DOHH2 (cell line): ENCODE results near the gene GRXCR1.

Source experiments
- H3F3A ChIP-seq: fragments of 200-600 bp; sonication (generic), shearing (Covaris generic); 2 replicates; pipeline ENCODE4 v1.6.0; 2016; ENCODE audit warnings: antibody characterized with exemption, mild to moderate bottlenecking; ENCODE audit not compliant: control insufficient read depth, insufficient read depth
- H3K27ac ChIP-seq: fragments of 200-600 bp; sonication (generic); 2 replicates; pipeline ENCODE4 v1.5.1; 2014; ENCODE audit warnings: low read depth, mild to moderate bottlenecking, low read length, moderate library complexity
- H3K27me3 ChIP-seq: fragments of 200-600 bp; sonication (generic); 2 replicates; pipeline ENCODE4 v1.6.1; 2014; ENCODE audit warnings: mild to moderate bottlenecking, low read length, mixed read lengths; ENCODE audit not compliant: control insufficient read depth
- H3K36me3 ChIP-seq: fragments of 200-600 bp; sonication (generic); 2 replicates; pipeline ENCODE4 v1.6.1; 2014; ENCODE audit warnings: mild to moderate bottlenecking, low read length, moderate library complexity, mixed read lengths; ENCODE audit not compliant: control insufficient read depth
- H3K4me1 ChIP-seq: fragments of 200-600 bp; sonication (generic); 2 replicates; pipeline ENCODE4 v1.6.1; 2014; ENCODE audit warnings: mild to moderate bottlenecking, low read length, mixed read lengths; ENCODE audit not compliant: control insufficient read depth
- H3K4me2 ChIP-seq: fragments of 200-600 bp; sonication (generic); 2 replicates; pipeline ENCODE4 v1.6.0; 2014; ENCODE audit warnings: mild to moderate bottlenecking, low read length, moderate library complexity
- H3K4me3 ChIP-seq: fragments of 200-600 bp; sonication (generic); 2 replicates; pipeline ENCODE4 v1.5.1; 2014; ENCODE audit warnings: mild to moderate bottlenecking, low read length, mixed read lengths
- H3K79me2 ChIP-seq: fragments of 200-600 bp; sonication (generic); 2 replicates; pipeline ENCODE4 v1.6.1; 2014; ENCODE audit warnings: mild to moderate bottlenecking, low read length, mixed read lengths; ENCODE audit not compliant: control insufficient read depth
- H3K9me2 ChIP-seq: fragments of 200-600 bp; sonication (generic); replicated peaks from 2 replicates; pipeline ENCODE4 v1.6.1; 2014; ENCODE audit warnings: mild to moderate bottlenecking, low read length, mixed read lengths; ENCODE audit not compliant: control insufficient read depth
- H3K9me3 ChIP-seq: fragments of 200-600 bp; sonication (generic); 2 replicates; pipeline ENCODE4 v1.6.1; 2014; ENCODE audit warnings: antibody characterized with exemption, low read length, mixed read lengths; ENCODE audit not compliant: control insufficient read depth, insufficient read depth
- H4K20me1 ChIP-seq: fragments of 200-600 bp; sonication (generic); 2 replicates; pipeline ENCODE4 v1.6.0; 2014; ENCODE audit warnings: low read depth, mild to moderate bottlenecking, antibody characterized with exemption, low read length, moderate library complexity; ENCODE audit not compliant: control insufficient read depth, insufficient read depth
- EZH2phosphoT487 ChIP-seq: fragments of 200-600 bp; sonication (generic); IDR thresholded peaks from 2 replicates; pipeline ENCODE4 v1.6.1; 2017; ENCODE audit warnings: borderline replicate concordance, mild to moderate bottlenecking, antibody characterized with exemption, low read length, moderate library complexity, mixed read lengths
- TF ChIP-seq, protein P1 (sequence below): fragments of 200-600 bp; sonication (generic); IDR thresholded peaks from one replicate; pipeline ENCODE4 v1.5.1; 2014; ENCODE audit warnings: antibody characterized with exemption, mild to moderate bottlenecking, low read depth, low read length; ENCODE audit not compliant: poor library complexity, severe bottlenecking

The GRXCR1 gene

DNA sequence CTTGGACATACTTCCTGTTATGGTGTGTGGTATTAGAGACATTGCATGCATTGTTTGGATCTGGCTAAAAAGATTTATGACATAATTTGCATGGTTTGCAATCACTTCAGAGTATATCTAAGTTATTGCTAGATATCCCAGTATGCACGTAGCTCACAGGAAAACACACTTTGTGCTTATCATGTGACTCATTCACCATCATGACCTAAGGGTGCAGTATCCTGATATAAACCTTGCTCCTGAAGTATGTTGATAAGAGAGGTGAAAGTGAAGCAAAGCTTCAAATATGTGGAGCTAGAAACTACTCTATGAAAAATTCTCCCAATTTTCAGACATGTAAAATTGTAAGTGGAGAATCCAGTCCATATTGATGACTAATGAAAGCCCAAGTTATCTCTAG, 46.9 kb upstream of the GRXCR1 start:
- Histone ChIP-seq H3K27me3 (no peaks in the 10 kb centered on the region), H3K79me2 (no peaks in the 10 kb centered on the region), H3K4me1 (no peaks in the 10 kb centered on the region), H3K4me2 (no peak overlapping the region), H3F3A (no peaks in the 10 kb centered on the region), H3K9me3 (peaks cover 4% of the 10 kb centered on the region; the same call in 1 of the 2 replicates), H3K36me3 (no peaks in the 10 kb centered on the region), H3K4me3 (no peak overlapping the region), H4K20me1 (no peaks in the 10 kb centered on the region), H3K27ac (no peak overlapping the region), H3K9me2 (no peaks in the 10 kb centered on the region)
- TF ChIP-seq, protein P1, sequence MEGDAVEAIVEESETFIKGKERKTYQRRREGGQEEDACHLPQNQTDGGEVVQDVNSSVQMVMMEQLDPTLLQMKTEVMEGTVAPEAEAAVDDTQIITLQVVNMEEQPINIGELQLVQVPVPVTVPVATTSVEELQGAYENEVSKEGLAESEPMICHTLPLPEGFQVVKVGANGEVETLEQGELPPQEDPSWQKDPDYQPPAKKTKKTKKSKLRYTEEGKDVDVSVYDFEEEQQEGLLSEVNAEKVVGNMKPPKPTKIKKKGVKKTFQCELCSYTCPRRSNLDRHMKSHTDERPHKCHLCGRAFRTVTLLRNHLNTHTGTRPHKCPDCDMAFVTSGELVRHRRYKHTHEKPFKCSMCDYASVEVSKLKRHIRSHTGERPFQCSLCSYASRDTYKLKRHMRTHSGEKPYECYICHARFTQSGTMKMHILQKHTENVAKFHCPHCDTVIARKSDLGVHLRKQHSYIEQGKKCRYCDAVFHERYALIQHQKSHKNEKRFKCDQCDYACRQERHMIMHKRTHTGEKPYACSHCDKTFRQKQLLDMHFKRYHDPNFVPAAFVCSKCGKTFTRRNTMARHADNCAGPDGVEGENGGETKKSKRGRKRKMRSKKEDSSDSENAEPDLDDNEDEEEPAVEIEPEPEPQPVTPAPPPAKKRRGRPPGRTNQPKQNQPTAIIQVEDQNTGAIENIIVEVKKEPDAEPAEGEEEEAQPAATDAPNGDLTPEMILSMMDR = no peak
- no peak for TF ChIP-seq EZH2phosphoT487

DNA sequence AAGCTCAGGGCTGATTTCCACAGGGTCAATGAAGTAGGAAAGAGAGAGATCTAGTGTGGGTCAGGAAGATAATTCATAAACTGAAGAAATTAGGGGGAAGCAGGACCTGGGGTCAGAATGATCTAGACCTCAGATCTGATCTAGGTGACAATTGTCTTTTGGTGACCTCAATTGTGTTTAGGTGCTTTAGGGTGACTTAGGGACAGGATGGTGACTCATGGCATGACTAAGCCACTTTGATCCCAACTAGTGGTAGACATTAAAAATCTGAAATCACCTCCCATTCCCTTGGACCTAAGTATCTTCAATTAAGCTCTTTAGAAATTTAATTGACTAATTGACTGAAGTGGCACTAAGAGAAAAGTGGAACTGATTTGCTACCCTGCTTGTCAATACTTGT, 36.7 kb upstream of the GRXCR1 start:
- no peaks in the 10 kb centered on the region for H3K9me2 ChIP-seq
- H3K27me3 ChIP-seq = no peaks in the 10 kb centered on the region
- no peaks in the 10 kb centered on the region for H3K9me3 ChIP-seq
- H3K4me3 ChIP-seq = no peak overlapping the region
- TF ChIP-seq, protein P1 = no peak
- no peak for TF ChIP-seq EZH2phosphoT487
- H3K4me2 ChIP-seq = no peak overlapping the region
- no peaks in the 10 kb centered on the region for H3K4me1 ChIP-seq
- no peak overlapping the region for H3K27ac ChIP-seq
- no peaks in the 10 kb centered on the region for H3K79me2 ChIP-seq
- no peaks in the 10 kb centered on the region for H4K20me1 ChIP-seq
- H3K36me3 ChIP-seq = no peaks in the 10 kb centered on the region
- H3F3A ChIP-seq = no peaks in the 10 kb centered on the region

DNA sequence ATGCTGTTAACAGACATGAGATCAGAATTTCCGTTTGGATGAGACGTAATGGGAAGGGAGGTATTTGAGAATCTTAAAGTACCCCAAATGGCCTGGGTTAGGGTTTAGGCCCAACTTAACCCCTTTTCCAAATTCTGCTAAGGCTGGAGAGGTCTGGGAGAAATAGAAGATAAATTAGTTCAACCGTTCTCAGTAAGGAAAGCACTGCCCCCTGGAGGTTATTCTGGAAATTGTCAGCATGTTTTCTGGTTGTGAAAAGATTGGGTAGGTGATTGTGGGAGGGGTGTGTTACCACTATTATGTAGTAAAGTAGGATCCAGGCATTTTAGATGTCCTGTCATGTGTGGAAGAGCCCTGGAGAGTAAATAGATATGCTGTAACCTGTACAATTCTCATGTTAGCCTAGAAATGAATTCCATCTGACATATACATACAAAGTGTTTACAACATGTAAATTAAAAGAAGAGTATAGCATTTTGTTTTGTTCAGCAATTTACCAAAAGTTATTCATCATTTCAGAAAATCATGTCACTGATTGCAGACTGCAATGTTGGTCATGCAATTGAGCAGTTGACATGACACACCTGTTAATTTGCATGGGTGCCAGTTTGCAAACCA, 26.8 kb upstream of the GRXCR1 start:
- H4K20me1 ChIP-seq = no peaks in the 10 kb centered on the region
- H3K36me3 ChIP-seq = no peaks in the 10 kb centered on the region
- no peaks in the 10 kb centered on the region for H3K4me1 ChIP-seq
- peaks cover 4% of the 10 kb centered on the region; the same call in 1 of the 2 replicates for H3K27me3 ChIP-seq
- H3K9me2 ChIP-seq = no peaks in the 10 kb centered on the region
- H3K4me3 ChIP-seq = no peak overlapping the region
- H3K79me2 ChIP-seq = no peaks in the 10 kb centered on the region
- H3K4me2 ChIP-seq = no peak overlapping the region
- H3F3A ChIP-seq = no peaks in the 10 kb centered on the region
- no peak for TF ChIP-seq EZH2phosphoT487
- TF ChIP-seq, protein P1 = peak; percentile 86
- no peaks in the 10 kb centered on the region for H3K9me3 ChIP-seq
- no peak overlapping the region for H3K27ac ChIP-seq
